HG03520 (cell line): Measurements from ENCODE around the gene PKN2.
"Not testable (repeated sequence)": the region's sequence is repeated elsewhere in the genome, so short reads cannot be mapped to it uniquely, and the experiment has no call there.

Source experiments
- ATAC-seq: cut with Tn5 transposase; IDR thresholded peaks from one replicate; pipeline ENCODE4 v1.9.1; 2021; ENCODE audit warnings: mild to moderate bottlenecking, moderate library complexity; ENCODE audit not compliant: unreplicated experiment

PKN2 gene

GRCh38 chr1:88876573-88877365 lies 192.7 kb downstream of the PKN2 start:
- no peak for ATAC-seq

GRCh38 chr1:88877382-88877825 lies 193.3 kb downstream of the PKN2 start:
- no peak for ATAC-seq

- no peak for ATAC-seq
Observed at GRCh38 chr1:88877911-88878310, 193.8 kb downstream of the PKN2 start.

GRCh38 chr1:88878731-88879130 lies 194.7 kb downstream of the PKN2 start:
- ATAC-seq, result no peak

GRCh38 chr1:88880717-88881116 lies 196.6 kb downstream of the PKN2 start:
- not testable (repeated sequence) for ATAC-seq

GRCh38 chr1:88883156-88883555 lies 199.1 kb downstream of the PKN2 start:
- ATAC-seq, result no peak
